Adrenal gland (tissue), 5 donors: ENCODE results near the gene DGKE.

Source experiments
- POLR2A ChIP-seq, 2 donors: fragments of 450-650 bp; IDR thresholded peaks; one replicate each; pipeline ENCODE4 v1.6.1; 2017; ENCODE audit warnings: antibody characterized with exemption in 2 of 2, mild to moderate bottlenecking in 2 of 2, moderate library complexity in 1 of 2
- TF ChIP-seq, protein P1 (sequence below), 6 experiments: fragments of 450-650 bp in 4 of 6; fragments of 200-600 bp in 2 of 6; sonication (generic) in 1 of 6; IDR thresholded peaks; 1 replicate in 5 of 6; 2 replicates in 1 of 6; pipeline versions ENCODE4 v1.5.1 to v1.8.0; 2016 to 2021; ENCODE audit warnings: antibody characterized with exemption in 6 of 6, mild to moderate bottlenecking in 2 of 6, moderate library complexity in 1 of 6
- donor health status: DM: no; HTN: no; CAD: no.

DNA sequence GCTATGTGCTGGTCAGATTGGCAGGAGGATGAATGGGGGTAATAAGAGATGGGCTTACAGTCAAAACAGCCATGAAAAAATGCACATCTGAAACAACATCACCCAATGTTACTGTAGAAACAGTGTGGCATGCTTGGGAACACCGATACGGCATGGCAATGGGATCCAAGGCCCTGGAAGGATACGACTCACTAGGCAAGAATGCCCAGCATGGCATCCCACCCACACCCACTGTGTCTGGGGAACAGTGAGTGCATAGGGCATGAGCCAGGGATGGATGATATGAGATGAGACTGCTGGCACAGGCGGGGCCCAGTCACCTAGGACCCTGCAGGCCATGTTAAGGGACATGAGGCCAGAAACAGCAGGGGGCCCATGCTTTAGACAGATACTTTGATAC lies 68.4 kb downstream of the DGKE start:
- TF ChIP-seq, protein P1, sequence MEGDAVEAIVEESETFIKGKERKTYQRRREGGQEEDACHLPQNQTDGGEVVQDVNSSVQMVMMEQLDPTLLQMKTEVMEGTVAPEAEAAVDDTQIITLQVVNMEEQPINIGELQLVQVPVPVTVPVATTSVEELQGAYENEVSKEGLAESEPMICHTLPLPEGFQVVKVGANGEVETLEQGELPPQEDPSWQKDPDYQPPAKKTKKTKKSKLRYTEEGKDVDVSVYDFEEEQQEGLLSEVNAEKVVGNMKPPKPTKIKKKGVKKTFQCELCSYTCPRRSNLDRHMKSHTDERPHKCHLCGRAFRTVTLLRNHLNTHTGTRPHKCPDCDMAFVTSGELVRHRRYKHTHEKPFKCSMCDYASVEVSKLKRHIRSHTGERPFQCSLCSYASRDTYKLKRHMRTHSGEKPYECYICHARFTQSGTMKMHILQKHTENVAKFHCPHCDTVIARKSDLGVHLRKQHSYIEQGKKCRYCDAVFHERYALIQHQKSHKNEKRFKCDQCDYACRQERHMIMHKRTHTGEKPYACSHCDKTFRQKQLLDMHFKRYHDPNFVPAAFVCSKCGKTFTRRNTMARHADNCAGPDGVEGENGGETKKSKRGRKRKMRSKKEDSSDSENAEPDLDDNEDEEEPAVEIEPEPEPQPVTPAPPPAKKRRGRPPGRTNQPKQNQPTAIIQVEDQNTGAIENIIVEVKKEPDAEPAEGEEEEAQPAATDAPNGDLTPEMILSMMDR (IDR thresholded peaks at IDR 0.05): no peak
- TF ChIP-seq POLR2A (IDR thresholded peaks at IDR 0.05): no peak
